ENCODE measurements around the gene ING1.

DNA sequence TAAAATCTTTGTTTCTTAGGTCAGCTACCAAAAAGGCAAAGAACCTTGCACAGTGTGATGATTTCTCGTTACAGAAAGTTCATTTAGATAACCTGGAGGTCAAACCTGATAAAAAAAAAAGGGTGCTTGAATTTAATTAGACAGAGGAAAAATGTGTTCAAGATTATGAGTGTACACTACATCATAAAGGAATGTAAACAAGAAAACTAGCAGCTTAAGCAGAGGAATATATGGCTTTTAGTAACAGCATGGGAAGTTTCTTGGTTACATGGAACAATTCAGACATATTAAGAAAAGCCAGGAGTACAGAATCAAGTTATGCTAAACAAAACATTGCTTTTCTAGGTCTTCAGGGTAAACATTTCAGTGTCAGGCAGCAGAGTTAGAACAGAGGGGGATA, 32.9 kb downstream of the ING1 start:
- TF ChIP-seq, protein P1, sequence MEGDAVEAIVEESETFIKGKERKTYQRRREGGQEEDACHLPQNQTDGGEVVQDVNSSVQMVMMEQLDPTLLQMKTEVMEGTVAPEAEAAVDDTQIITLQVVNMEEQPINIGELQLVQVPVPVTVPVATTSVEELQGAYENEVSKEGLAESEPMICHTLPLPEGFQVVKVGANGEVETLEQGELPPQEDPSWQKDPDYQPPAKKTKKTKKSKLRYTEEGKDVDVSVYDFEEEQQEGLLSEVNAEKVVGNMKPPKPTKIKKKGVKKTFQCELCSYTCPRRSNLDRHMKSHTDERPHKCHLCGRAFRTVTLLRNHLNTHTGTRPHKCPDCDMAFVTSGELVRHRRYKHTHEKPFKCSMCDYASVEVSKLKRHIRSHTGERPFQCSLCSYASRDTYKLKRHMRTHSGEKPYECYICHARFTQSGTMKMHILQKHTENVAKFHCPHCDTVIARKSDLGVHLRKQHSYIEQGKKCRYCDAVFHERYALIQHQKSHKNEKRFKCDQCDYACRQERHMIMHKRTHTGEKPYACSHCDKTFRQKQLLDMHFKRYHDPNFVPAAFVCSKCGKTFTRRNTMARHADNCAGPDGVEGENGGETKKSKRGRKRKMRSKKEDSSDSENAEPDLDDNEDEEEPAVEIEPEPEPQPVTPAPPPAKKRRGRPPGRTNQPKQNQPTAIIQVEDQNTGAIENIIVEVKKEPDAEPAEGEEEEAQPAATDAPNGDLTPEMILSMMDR (conservative IDR thresholded peaks at IDR 0.05; ENCODE audit: low read depth, low read length) = no peak
- TF ChIP-seq EZH2 (IDR thresholded peaks at IDR 0.05; ENCODE audit: low read length, unreplicated experiment) = no peak
- no peak for TF ChIP-seq EZH2phosphoT487 (IDR thresholded peaks at IDR 0.05; ENCODE audit: borderline replicate concordance, low read length)
